ENCODE results near the gene DCXR. TPM values are rescaled to one million over a fixed set of nuclear protein-coding genes. Genes with fewer than 3 reads are reported as not detected.

Gene DCXR
- total and polyA plus RNA-seq, 2 of the 13 experiments (the other 11 are each of a cell fraction or from before 2014, with no cell fraction given) = 287 to 311 TPM

GRCh38 chr17:82000803-82001570 lies 36.5 kb downstream of the DCXR start (continued):
- peak; percentile 35; the same call in 1 of the 2 replicates for TF ChIP-seq ZNF292 (CRISPR knock-in tag; IDR thresholded peaks at IDR 0.05; ENCODE audit: borderline replicate concordance, low read depth)
- TF ChIP-seq ZNF772 (CRISPR knock-in tag; IDR thresholded peaks at IDR 0.05) = peak; percentile 19; the same call in 1 of the 2 replicates
- TF ChIP-seq ZNF747 (CRISPR knock-in tag; IDR thresholded peaks at IDR 0.05; ENCODE audit: borderline replicate concordance) = peak; percentile 77; the same call in 1 of the 2 replicates
- no peak for TF ChIP-seq ZNF782 (CRISPR knock-in tag; IDR thresholded peaks at IDR 0.05; ENCODE audit: borderline replicate concordance)
- TF ChIP-seq NFE2 (CRISPR knock-in tag; IDR thresholded peaks at IDR 0.05) = no peak
- no peak for TF ChIP-seq RAD51 (IDR thresholded peaks at IDR 0.05; ENCODE audit: borderline replicate concordance)
- peak; percentile 81; the same call in 1 of the 2 replicates for TF ChIP-seq ZBED4 (CRISPR knock-in tag; IDR thresholded peaks at IDR 0.05; ENCODE audit: borderline replicate concordance)
- TF ChIP-seq NFIB (CRISPR knock-in tag; IDR thresholded peaks at IDR 0.05; ENCODE audit: borderline replicate concordance) = no peak
- TF ChIP-seq ZNF317 (CRISPR knock-in tag; IDR thresholded peaks at IDR 0.05) = peak; percentile 60; the same call in 1 of the 2 replicates
- peak; percentile 69; the same call in 1 of the 2 replicates for TF ChIP-seq ZNF232 (CRISPR knock-in tag; IDR thresholded peaks at IDR 0.05; ENCODE audit: borderline replicate concordance)
- 0 out of 2 replicates have a peak, but pooled peaks have one; percentile 52 for TF ChIP-seq SNAI1 (CRISPR knock-in tag; IDR thresholded peaks at IDR 0.05; ENCODE audit: borderline replicate concordance)
- peak; percentile 70 for TF ChIP-seq NKX3-1 (CRISPR knock-in tag; IDR thresholded peaks at IDR 0.05)
- peak; percentile 87 for TF ChIP-seq HDAC2 (CRISPR knock-in tag; IDR thresholded peaks at IDR 0.05)
- no peak for TF ChIP-seq ZNF7 (CRISPR knock-in tag; IDR thresholded peaks at IDR 0.05)
- peak; percentile 86; the same call in 1 of the 2 replicates for TF ChIP-seq MIER3 (CRISPR knock-in tag; IDR thresholded peaks at IDR 0.05; ENCODE audit: borderline replicate concordance)
- no peak; the same call in 1 of the 2 replicates for TF ChIP-seq ZNF670 (CRISPR knock-in tag; IDR thresholded peaks at IDR 0.05; ENCODE audit: borderline replicate concordance)
- TF ChIP-seq ZNF496 (CRISPR knock-in tag; IDR thresholded peaks at IDR 0.05; ENCODE audit: insufficient replicate concordance) = no peak
- no peak for TF ChIP-seq GRHL1 (CRISPR knock-in tag; conservative IDR thresholded peaks at IDR 0.05)
- TF ChIP-seq ZNF12 (CRISPR knock-in tag; IDR thresholded peaks at IDR 0.05) = peak; percentile 67; the same call in 1 of the 2 replicates
- TF ChIP-seq ATF2 (CRISPR knock-in tag; IDR thresholded peaks at IDR 0.05) = peak; percentile 63; the same call in 1 of the 2 replicates
- TF ChIP-seq ZSCAN20 (CRISPR knock-in tag; IDR thresholded peaks at IDR 0.05; ENCODE audit: borderline replicate concordance) = 0 out of 2 replicates have a peak, but pooled peaks have one; percentile 88
